Measurements from ENCODE around the gene RFX8. TPM values are rescaled to one million over a fixed set of nuclear protein-coding genes. Genes with fewer than 3 reads are reported as not detected.

The RFX8 gene
- total and polyA plus RNA-seq, 2 of the 8 experiments (the other 6 are each of a cell fraction or from before 2014, with no cell fraction given), result 0.60 to 0.97 TPM

- no peak for TF ChIP-seq JUN (IDR thresholded peaks at IDR 0.05; ENCODE audit: low read depth, low read length)
Measured at GRCh38 chr2:101398116-101398821, 76.6 kb downstream of the RFX8 start (continued).

All from H1 (cell line).